Middle frontal gyrus (tissue), 1 donor: ENCODE results near the gene KLHL34.

ENCODE experiments used
- DNase-seq: peaks from one replicate; pipeline ENCODE4 v3.0.0-alpha.2; 2015; ENCODE audit warnings: low spot score; ENCODE audit errors: extremely low spot score

Gene KLHL34

DNA sequence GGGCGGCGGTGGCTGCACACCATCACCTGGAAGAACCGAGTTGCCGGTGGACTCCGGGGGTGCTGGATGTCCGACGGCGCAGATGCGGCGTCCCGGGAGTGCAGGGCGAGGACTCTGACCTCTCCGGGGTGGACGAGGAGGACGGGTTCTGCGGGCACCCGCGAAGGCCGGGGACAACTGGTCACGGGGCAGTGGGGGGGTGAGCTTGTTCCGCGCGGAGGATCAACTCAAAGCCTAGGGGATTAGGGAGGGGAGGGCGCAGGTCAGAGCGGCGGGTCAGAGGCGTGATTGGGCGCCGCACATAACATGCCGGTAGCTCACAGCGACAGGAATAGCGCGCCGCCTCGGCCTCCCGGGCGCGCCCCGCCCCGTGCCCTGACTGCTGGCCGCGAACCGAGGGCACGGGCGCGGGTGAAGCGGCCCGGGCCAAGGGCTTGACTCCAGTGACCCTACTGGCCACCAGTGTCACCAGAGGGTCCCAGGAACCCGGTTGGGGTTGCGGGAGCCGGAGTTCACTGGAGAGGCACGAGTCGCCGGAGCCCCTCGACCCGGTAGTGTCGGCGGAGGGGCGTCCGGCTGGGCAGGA, at the start of gene KLHL34:
Gene KLHL34, minus strand, starts transcription at position 179 of the 586 bp plus-strand sequence. CDS start 542 bp downstream, outside the sequence.
- no peak for DNase-seq

GRCh38 chrX:21705225-21705624, 47.1 kb upstream of the KLHL34 start:
- DNase-seq: no peak

DNA sequence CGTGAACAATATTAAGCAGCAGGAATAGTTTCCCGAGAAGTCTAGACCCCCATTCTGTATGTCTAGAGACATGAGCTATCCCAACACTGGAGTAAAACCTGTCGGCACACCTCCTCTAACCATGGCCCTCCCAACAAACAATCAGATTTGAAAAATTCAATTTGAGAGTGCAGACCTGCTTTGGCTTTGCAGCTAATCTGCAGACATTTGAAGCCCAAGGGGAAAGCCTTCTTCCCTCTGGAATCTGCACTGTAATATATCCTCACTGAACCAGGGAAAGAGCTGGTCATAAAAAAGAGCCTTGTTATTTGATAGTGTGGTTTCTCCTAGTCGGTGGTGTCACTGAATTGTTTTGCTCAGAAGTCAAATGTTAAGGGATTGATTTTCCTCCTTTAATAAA, 44.6 kb upstream of the KLHL34 start:
- DNase-seq: no peak

GRCh38 chrX:21700967-21701366, 42.8 kb upstream of the KLHL34 start:
- no peak for DNase-seq

GRCh38 chrX:21700275-21700674, 42.1 kb upstream of the KLHL34 start:
- DNase-seq: no peak

- no peak for DNase-seq
These were observed 41.0 kb upstream of the KLHL34 start for GRCh38 chrX:21699136-21699535.

DNA sequence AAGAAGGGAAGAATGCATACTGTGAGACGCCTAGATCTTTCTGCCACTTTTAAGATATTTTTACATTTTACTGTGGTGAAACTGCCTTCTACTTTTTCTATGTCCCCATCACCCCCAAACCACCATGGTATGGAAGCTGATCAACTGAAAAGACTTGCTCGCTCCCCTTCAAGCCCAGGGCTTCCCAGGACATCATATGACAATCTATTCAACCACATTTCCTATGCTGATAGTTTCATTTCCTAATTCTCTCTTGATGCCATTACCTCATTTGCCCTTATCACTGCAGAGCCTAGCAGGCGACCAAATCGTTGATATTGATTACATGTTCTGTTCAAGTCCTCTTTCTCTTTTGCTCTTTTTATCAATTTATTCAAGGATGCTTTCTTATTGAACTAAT, 40.1 kb upstream of the KLHL34 start:
- no peak for DNase-seq

DNA sequence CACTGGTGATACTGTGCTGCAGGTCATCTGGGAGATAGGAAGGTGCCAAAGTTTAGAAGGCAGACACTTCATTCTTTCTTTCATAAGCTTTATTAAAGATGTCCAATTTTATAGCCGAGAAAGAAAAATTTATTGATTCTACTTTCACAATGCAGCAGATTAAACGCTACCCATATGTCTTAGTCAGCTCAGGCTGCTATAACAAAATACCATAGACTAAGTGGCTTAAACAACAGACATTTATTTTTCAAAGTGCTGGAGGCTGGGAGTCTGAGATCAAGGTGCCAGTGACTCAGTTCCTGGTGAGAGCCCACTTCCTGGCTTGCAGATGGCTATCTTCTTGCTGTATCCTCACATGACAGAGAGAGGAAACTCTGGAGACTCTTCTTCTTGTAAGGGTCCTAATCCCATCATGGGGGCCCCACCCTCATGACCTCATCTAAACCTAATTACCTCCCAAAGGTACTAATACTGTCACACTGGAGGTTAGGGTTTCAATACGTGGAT, 33.4 kb upstream of the KLHL34 start:
- no peak for DNase-seq

- no peak for DNase-seq
These were observed 25.8 kb upstream of the KLHL34 start for GRCh38 chrX:21683941-21684340.

DNA sequence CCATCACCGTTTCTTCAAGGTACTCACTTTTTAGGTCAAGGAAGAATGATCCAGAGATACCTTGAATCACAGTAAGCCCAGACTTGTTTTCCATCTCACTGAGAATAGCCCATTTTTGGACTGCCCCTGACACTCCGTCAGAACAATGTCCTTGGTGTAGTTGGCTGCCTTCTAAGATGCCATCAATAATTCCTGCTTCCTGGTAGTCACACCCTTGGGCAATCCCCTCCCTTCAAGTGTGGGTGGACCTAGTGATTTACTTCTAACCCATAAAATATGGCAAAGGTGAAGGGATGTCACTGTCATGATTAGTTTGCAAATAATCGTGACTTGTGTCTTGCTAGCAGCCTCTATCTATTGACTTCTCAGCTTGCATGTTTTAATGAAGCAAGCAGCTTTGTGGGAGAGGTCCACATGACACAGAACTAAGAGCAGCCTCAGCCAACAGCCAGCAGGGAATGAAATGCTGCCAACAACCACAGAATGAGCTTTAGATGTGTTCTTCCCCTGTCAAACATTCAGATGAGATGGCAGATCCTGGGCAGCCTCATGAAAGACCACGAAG, 20.0 kb upstream of the KLHL34 start:
- no peak for DNase-seq

- DNase-seq: no peak
These were observed 17.8 kb upstream of the KLHL34 start for GRCh38 chrX:21675931-21676330.

- DNase-seq: no peak
These were observed 16.5 kb upstream of the KLHL34 start for GRCh38 chrX:21674430-21675186.

- DNase-seq: no peak
These were observed 8.5 kb upstream of the KLHL34 start for GRCh38 chrX:21666679-21667078.

GRCh38 chrX:21666252-21666651, 8.1 kb upstream of the KLHL34 start:
- no peak for DNase-seq

DNA sequence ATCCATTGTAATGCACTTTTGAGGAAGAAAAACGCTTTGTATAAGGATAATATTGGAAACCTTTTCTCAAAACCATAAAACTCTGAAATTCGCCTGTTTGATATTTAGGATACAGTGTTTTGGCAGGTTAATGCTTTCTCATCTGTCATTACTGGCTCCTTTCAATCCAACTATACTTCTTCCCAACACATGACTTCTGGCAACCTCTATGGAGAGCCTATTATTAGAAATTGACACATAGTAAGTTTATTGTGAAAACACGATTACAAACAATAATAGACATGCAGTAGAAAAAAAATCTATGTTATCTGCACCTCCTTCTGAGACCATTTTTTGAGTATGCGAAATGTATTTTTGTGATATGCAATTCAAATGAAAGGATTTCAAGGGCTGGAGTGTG, 4.6 kb upstream of the KLHL34 start:
- no peak for DNase-seq

DNA sequence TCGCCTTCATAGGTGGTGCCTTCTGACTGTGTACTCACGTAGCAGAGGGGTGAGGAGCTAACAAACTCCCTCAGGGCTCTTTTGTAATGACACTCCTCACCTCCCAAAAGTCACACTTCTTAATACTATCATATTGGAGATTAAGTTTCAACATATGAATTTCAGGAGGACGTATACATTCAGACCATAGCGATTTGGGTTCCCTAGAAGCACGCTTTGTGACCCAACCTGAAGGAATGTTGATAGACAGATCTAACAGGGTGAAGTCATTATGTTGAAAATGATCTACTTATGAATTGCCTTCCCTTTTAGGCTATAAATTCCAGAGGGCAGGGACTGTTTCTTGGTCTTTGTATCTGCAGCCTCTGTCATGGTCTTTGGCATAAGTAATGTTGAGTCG, 3.2 kb upstream of the KLHL34 start:
- DNase-seq: no peak

GRCh38 chrX:21660156-21660555, 2.0 kb upstream of the KLHL34 start:
- DNase-seq: no peak

GRCh38 chrX:21659320-21659719, 1.2 kb upstream of the KLHL34 start:
- no peak for DNase-seq

DNA sequence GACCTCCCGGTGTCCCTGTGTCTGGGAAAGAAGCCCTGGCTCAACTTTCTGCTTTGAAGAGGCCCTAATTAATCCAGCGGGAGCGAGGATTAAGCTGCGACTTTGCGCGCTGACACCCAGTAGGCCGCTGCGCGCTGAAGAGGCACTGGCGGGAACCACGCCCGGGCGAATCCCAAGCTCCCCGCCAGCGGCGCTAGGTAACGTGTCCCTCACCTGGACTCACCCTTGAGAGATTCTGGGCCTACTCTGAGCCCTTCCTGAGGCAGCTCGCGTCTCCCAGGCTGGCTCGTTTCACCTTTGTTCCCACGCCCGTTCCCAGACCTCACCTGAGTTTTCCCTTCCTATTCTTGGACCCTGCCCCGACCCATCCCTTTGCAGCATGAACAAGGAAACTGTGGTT, 616 bp upstream of the KLHL34 start:
- DNase-seq: no peak

DNA sequence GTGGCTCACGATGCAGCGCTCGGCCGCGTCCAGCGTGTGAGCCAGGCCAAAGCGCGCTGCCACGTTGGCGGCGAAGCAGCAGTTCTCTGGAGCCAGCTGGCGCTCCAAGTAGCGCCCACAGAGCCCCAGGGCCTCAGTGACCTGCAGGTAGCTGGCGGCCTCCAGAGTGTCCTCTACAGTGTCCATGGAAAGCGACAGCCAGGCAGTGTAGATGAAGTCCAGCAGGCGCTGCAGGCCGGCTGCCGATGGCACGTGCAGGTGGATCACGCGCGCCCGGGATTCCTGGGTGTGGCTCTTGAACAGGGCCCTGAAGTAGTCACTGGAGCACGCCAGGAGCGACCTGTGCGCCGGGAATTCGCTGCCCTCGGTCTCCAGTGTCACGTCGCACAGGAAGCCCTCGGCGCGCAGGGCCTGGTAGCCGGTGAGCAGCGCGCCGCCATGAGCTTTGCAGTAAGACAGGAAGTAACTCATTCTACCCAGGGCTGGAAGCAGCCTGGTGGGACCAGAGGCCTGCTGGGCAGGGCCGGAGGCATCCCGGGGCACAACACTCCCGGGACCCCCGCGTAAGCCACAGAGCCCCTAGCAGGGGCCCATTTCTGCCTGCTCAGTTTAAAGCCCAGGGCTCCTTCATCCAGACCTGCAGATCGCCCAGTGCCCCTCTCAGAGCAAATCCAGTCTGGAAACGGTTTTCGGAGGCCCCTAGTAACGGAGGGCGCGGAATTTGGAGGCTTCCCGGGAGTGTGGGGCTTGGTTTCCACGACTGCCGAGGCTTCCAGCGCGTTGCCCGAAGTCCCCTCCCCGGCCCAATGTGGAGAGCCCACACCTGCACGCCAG, 595 bp downstream of the KLHL34 start:
- no peak for DNase-seq

GRCh38 chrX:21656587-21657317, 1.4 kb downstream of the KLHL34 start:
- DNase-seq: no peak
